GM19240 (cell line): ENCODE data around the gene ASB3.
A peak's percentile ranks its signal among the peaks of the same experiment; 100 is the strongest.
"Not testable (repeated sequence)": the region's sequence is repeated elsewhere in the genome, so short reads cannot be mapped to it uniquely, and the experiment has no call there.

Experiments used
- DNase-seq: peaks from one replicate; pipeline ENCODE4 v3.0.0; 2011; ENCODE audit warnings: low spot score; ENCODE audit not compliant: insufficient read length

Gene ASB3, protein sequence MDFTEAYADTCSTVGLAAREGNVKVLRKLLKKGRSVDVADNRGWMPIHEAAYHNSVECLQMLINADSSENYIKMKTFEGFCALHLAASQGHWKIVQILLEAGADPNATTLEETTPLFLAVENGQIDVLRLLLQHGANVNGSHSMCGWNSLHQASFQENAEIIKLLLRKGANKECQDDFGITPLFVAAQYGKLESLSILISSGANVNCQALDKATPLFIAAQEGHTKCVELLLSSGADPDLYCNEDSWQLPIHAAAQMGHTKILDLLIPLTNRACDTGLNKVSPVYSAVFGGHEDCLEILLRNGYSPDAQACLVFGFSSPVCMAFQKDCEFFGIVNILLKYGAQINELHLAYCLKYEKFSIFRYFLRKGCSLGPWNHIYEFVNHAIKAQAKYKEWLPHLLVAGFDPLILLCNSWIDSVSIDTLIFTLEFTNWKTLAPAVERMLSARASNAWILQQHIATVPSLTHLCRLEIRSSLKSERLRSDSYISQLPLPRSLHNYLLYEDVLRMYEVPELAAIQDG

DNA sequence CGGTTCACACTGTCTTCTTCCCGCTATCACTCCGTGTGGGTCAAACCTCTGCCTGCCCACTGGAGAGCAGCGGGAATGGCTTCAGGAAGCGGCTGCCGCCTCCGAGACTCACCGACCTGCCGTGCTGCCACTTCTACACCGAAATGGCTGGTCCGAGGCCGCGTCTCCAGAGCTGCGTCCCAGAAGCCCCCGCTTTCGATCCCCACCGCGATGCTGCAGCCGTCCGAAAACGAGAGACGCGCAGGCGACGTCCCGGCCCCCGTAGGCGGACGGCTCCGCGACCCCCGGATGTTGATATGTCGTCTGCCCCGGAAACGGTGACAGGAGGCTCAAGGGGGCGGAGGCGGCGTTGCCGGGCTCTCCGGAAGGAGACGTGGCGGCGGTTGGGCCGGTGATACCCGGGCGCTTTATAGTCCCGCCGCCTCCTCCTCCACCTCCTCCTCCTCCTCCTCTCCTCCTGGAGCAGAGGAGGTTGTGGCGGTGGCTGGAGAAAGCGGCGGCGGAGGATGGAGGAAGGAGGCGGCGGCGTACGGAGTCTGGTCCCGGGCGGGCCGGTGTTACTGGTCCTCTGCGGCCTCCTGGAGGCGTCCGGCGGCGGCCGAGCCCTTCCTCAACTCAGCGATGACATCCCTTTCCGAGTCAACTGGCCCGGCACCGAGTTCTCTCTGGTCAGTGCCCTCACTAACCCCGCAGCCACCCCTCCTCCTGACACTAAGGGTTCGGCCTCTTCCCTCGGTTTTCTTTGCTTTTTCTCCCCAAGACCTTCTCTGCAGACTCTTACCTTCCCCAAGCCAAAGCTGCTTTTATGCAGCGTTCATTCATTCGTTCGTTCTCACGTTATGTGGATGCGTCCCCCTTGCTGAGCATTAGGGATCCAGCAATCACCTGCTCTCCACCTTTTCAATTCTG lies at the start of gene ASB3, which contains the start of gene ERLEC1:
ASB3 (minus strand) TSS at position 249 of the 909 bp plus-strand sequence. CDS start 21,381 bp downstream, outside the sequence.
ERLEC1 (plus strand) TSS at position 340 of the 909 bp plus-strand sequence; CDS start at position 507, 167 bp downstream.
- DNase-seq, result peak; percentile 69

DNA sequence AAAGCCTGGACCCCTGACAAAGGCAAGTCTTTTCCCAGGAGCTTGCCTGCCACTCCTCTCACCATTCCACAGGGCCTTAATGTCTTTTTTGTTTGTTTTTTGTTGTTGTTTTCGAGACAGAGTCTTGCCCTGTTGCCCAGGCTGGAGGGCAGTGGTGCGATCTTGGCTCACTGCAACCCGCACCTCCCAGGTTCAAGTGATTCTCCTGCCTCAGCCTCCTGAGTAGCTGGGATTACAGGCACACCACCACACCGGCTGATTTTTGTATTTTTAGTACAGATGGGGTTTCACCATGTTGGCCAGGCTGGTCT lies 43.2 kb upstream of the ASB3 start:
- DNase-seq, result not testable (repeated sequence)

DNA sequence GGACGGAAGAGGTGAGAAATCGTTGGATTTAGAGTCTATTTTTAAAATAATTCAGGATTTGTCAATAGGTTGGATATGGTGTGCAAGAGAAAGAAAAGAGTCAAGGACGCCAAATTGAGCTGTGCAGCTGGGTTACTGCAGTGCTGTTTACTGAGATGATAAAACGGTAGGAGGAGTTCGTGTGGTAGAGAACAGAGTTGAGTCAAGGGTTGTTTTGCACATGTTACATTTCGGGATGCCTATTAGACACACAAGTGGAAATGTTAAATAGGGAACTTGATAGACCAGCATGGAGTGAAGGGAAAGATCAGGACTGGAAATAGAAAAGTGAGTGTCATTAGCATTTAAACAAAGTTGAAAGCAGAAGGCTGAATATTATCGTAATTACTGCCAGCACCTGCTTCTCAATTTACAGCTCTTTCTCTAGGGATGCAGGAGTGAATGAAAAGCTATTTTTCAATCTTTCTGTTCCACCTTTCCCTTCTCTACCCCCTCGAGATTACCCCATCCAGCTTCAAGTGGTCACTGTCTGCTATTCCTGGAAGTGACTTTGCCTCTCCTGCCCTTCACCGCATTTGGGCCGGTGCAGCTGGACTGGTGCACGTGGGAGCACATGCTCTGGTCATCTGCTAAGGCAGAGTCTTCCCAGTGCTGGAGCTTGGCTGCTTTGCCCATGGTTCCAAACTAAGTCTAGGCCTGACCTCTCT lies 42.7 kb upstream of the ASB3 start:
- no peak for DNase-seq

DNA sequence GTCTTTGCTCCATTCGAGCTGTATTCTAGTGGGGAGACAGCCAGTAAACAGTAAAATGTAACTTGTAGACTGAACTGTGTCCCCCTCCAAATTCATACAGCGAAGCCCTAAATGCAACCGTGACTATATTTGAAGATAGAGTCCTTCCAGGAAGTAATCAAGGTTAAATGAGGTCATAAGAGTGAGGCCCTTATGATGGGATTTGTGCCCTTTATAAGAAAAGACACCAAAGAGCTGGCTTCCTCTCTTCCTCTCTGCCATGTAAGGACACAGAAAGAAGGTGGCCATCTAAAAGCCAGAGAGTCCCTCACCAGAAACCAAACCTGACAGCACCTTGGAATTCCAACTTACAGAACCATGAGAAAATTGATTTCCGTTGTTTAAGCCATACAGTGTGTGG lies 41.6 kb upstream of the ASB3 start:
- no peak for DNase-seq

DNA sequence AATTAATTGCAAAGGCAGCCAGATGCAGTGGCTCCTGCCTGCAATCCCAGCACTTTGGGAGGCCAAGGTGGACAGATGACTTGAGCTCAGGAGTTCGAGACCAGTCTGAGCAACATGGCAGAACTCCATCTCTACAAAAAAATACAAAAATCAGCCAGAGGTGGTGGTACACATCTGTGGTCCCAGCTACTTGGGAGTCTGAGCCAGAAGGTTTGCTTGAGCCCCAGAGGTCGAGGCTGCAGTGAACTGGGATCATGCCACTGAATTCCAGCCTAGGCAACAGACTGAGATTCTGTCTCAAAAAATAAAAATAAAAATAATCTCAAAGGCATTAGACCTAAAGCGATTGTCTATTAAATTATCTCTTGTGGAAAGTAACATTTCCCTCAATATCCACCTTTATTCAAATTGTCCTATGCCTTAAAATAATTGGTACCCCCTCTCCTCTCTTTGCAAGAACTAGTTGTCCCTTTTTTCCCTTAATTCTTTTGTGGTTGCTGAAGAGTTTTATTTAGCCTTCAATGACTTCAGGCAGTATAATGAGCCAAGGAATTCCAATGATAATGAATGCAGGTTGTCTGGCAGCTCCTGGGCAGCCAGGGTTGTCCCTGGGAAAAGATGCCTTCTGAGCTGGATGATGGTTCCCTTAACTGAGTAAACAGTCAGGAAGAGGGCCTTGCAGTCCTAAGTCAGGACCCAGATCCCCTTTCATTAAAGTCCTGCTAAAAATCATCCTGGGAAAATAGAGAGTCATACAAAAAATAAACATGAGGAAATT lies 40.8 kb upstream of the ASB3 start:
- DNase-seq, result no peak

DNA sequence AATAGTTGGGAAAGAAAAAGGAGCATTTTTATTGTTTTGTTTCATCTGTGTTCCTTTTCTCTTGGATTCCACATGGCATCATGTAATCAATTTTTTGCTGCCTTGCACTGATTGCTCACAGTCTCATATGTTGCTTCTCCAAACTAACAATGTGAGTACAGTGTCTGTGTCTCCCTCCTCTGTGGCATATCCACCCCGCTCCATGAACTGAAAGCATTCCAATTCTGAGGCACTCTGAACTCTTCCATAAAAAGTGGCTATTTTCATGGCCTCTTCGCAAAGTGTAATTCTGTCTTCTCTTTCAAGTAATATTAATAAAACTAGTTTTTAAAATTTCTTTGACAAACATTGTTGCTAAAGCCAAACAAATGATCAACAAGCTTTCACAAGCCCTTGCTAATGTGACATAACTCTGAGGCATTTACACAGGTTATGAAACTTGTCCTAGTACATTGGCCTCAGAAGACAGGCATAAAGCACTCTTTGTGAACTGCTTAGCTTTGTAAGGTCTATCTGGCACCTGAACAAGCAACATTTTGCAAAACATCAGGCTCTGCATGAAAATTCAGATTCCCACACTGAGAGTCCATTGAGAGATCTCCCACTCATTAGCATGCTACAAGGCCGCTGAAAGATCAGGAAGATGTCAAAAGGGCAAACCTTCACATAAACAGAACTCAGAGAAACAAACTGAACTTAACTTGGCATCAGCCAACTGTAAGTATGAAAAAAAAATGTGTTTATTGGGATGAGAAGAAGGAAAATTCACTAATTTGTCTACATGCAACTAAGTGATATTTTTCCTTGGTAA lies 40.0 kb upstream of the ASB3 start:
- DNase-seq, result no peak

DNA sequence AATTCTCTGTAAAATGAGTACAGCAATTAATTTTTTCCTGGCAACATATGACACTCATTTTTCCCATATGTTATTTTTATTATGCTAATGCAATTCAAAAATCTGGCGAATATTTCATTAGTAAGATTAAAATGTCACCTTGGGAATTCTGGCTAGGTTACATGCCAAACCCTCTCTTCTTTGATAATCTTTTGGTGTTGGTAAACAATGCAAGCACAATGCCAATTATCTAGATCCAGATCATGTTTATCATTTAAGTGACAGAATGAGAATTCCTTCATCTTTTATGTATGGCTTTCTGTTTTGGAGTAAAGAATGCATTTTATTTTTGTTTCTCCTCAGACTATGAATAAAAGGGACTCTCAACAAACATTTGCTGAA lies 39.3 kb upstream of the ASB3 start:
- DNase-seq, result no peak

DNA sequence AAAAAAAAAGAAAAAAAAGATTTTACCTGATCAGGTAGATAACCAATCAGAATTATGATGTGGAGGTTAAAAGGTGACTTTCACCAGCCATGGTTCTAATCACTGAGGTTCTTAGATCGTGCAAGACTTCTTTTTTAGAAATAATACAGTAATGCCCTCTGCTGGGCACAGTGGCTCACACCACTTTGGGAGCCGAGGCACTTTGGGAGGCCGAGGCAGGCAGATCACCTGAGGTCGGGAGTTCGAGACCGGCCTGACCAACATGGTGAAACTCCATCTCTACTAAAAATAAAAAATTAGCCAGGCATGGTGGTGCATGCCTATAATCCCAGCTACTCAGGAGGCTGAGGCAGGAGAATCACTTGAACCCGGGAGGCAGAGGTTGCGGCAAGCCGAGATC lies 36.9 kb upstream of the ASB3 start:
- DNase-seq, result not testable (repeated sequence)

DNA sequence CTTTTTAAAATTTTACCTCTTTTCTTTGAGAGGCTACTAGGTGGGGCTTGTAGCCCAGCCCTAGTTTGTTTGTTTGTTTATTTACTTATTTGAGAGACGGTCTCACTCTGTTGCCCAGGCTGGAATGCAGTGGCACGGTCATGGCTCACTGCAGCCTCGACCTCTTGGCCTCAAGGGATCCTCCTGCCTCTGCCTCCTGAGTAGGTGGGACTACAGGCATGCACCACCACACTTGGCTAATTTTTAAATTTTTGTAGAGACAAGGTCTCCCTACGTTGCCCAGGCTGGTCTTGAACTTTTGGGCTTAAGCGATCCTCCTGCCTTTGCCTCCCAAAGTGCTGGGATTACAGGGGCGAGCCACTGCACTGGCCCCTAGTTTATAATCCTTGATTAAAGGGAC lies 35.1 kb upstream of the ASB3 start:
- DNase-seq, result no peak

DNA sequence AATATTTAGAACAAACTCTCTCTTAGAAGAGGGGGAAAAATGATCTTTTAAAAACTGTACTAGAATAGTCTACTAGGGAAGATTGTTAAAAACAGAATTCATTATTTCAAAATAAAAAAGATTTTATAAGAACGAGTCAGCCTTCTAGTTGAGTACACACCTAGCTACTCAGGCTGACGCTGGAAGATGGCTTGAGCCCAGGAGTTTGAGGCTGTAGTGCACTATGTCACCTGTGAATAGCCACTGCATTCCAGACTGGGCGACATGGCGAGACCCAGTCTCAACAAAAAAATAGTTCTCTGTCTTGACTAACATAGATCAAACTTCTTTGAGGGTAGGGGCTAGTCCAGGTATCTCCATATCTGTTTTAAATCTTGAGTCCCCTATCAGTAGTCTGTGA lies 34.0 kb upstream of the ASB3 start:
- no peak for DNase-seq

DNA sequence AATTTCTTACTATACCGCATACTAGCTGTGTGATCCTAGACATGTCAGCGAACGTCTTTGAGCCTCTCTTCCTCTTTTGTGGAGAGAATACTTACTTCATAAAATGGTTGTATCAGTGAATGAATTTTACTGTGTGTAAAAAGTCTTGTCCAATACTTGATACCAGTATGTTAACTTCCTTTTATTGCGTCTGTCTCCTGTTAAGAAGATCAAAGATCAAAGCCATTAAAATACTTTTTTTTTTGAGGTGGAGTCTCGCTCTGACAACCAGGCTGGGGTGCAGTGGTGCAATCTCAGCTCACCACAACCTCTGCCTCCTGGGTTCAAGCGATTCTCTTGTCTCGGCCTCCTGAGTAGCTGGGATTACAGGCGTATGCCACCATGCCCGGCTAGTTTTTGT lies 33.3 kb upstream of the ASB3 start:
- DNase-seq, result no peak

DNA sequence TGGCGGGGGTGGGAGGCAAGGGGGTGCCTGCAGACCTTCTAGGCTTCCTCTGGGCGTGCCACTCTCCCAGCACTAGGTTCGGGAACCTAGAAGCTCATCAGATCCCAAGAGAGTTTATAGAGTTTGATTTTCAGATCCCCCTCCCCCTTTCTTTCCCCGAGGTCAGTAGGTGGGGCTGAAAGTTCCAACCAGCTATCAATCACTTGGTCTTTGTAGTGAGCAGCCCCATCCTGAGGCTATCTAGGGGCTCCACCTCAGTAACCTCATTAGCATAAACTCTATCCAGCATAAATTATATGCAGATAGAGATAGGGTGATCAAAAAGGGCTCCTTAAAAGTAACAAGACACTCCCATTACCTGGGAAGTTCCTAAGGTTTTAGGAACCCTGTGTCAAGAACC lies 32.9 kb upstream of the ASB3 start:
- no peak for DNase-seq

DNA sequence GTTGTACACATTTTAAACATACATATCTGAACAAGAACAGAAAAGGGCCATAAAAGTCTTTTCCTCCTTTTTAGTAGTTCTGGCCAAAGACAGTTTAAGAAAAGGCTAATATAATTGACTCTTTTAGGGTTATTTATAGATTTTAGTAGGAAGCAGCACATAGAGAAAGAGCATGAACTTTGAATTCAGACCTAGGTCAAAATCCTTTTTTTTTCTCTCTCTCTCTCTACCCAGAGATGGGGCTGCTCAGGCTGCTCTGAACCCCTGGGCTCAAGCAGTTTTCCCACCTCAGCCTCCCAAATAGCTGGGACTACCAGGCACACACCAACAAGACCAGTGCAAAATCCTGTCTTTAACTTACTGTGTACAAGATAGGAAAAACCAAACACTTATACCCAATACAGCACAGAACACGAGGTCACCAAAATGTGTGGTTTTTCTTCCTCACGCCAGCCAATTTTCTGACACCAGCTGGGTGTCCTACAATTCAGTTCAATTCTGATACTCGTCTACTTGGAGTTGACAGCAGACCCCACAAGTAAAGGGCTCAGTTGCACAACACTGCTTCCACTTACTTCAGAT lies 32.2 kb upstream of the ASB3 start:
- DNase-seq, result no peak

DNA sequence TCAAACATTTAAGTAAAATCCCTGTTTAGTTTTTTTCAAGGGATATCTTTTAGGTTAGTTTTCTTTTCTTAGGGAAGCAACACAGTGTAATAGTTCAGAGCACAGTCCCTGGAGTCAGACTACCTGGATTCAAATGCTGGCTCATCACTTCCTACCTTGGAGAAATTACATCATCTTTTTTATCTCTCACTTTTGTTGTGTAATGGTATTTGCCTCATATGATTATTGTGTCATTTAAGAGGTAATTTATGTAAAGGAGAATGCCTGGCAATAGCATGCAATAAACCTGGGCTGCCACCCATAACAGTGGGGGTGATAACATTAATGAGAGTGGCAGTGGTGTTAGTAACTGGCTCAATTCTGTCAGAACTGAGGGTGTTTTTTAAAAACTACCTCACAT lies 26.4 kb upstream of the ASB3 start:
- DNase-seq, result no peak

DNA sequence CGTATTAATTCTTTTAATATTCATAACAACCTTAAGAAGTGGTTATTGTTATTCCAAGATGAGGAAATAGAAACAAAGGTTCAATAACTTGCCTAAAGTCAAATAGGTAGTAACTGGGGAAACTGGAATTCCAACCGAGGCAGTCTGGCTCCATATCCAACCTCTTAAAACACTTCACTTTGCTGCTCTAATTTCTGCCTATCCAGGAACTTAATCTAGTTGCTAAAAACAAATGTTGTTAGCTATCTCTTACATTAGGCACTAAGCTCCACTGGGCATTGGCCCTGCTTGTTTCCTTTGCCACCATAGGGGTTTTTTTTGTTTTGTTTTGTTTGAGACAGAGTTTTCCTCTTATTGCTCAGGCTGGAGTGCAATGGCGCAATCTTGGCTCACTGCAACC lies 24.8 kb upstream of the ASB3 start:
- no peak for DNase-seq

DNA sequence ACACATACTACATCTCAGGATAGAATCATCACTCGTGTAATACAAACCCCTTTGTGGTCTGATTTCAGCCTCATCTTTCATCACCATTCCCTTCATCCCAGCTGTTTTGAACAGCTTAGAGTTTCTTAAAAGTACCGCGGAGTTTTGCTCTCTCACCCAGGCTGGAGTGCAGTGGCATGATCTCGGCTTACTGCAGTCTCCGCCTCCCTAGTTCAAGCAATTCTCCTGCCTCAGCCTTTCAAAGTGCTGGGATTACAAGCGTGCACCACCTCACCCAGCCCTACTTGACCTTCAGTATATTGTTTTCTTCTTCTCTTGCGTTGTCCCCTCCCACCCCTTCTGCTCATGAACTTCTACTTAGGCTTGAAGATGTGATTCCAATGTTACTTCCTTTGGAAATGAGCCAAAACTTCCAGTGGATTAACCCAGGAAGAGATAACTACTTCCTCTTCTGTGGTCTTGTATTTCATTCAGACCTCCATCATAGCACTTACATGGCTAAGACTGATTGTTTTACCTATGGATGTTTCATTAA lies 15.9 kb upstream of the ASB3 start:
- no peak for DNase-seq

DNA sequence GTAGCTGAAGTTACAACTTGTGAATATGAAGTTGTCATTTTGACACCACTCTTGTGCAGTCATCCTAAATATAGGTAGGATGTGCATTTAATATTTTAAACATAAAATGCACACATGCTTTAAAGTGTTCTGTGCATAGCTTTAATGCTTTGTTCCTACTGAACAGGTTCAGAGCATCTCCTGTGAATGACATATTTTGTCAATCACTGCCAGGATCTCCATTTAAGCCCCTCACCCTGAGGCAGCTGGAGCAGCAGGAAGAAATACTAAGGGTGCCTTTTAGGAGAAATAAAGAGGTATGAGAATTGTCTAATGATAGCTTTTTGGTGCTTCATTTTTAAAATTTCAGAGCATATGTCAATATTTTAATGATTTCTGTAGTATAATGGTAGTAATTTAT lies 14.8 kb upstream of the ASB3 start:
- no peak for DNase-seq

DNA sequence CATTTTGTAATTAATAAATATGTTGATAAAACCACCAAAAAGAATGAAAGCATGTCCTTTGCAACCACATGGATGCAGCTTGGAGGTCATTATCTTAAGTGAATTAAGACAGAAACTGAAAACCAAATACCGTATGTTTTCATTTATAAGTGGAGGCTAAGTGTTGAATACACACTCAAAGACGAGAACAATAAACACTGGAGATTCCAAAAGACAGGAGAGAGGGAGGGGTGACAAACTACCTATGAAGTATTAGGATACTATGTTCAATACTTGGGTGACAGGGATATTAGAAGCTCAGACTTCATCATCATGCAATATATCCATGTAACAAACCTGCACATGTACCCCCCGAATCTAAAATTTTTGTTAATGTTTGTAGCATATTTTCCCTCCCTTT lies 7.1 kb upstream of the ASB3 start:
- DNase-seq, result no peak

DNA sequence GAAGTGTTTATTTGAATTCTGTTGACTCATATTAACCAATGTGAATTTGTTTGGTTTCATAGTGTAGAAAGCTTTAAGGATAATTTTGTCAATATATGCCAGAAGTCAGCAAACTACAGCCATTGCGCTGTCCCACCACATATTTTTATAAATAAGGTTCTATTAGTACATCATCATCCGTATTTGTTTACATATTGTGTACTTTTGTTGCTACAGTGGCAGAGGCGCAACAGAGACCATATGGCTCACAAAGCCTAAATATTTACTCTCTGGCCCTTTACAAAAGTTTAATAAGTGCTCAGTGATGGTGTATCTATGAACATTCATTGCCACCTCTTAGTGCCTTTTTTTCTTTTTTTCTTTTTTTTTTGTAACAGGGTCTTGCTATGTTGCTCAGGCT lies 6.5 kb upstream of the ASB3 start:
- DNase-seq, result no peak
